Measurements from ENCODE around the gene DDX51.

- TF ChIP-seq CTCF (IDR thresholded peaks at IDR 0.05), result no peak
- TF ChIP-seq CHD2 (IDR thresholded peaks at IDR 0.05; ENCODE audit: low read length, partially characterized antibody), result no peak
Measured at GRCh38 chr12:132130690-132131089, 13.4 kb downstream of the DDX51 start.

Data from A549 (cell line).